Measurements from ENCODE around the gene PLPPR5.

DNA sequence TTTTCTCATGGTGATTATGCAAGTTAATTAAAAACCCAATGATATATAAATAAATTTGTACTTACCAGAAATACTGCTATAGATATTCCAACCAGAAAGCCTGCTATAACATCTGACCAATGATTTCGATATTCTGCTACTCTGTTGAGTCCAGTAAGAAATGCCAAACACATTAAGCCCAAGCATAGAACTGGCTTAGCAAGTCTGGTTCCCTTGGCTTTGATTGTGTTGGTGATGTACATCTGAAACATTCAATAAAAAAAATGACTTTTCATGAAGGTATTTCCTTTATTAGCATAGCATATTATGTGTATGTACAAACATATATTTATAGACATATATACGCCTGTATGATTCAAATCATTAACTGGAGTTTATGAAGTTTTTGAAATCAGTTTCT, 82.8 kb downstream of the PLPPR5 start:
- TF ChIP-seq EZH2 (IDR thresholded peaks at IDR 0.05; ENCODE audit: borderline replicate concordance, low read length), result no peak
- TF ChIP-seq, protein P1, sequence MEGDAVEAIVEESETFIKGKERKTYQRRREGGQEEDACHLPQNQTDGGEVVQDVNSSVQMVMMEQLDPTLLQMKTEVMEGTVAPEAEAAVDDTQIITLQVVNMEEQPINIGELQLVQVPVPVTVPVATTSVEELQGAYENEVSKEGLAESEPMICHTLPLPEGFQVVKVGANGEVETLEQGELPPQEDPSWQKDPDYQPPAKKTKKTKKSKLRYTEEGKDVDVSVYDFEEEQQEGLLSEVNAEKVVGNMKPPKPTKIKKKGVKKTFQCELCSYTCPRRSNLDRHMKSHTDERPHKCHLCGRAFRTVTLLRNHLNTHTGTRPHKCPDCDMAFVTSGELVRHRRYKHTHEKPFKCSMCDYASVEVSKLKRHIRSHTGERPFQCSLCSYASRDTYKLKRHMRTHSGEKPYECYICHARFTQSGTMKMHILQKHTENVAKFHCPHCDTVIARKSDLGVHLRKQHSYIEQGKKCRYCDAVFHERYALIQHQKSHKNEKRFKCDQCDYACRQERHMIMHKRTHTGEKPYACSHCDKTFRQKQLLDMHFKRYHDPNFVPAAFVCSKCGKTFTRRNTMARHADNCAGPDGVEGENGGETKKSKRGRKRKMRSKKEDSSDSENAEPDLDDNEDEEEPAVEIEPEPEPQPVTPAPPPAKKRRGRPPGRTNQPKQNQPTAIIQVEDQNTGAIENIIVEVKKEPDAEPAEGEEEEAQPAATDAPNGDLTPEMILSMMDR (IDR thresholded peaks at IDR 0.05; ENCODE audit: low read length), result no peak
